Activated T-cell treated with anti-CD3 and anti-CD28 coated beads, Interleukin-2, amount 50 U/mL, for 24 hours (primary cell): ENCODE data around the gene POLK.

ENCODE experiments used
- DNase-seq: peaks from one replicate; pipeline ENCODE4 v3.0.0-alpha.2; 2020
- H3K27ac Mint-ChIP-seq: 2 replicates; pipeline ENCODE4 v1.8.0; 2020; ENCODE audit warnings: mild to moderate bottlenecking, mixed read lengths
- H3K27me3 Mint-ChIP-seq: 2 replicates; pipeline ENCODE4 v1.8.0; 2020; ENCODE audit warnings: mixed read lengths
- H3K36me3 Mint-ChIP-seq: 2 replicates; pipeline ENCODE4 v1.8.0; 2020; ENCODE audit warnings: low read depth, mixed read lengths
- H3K4me1 Mint-ChIP-seq: 2 replicates; pipeline ENCODE4 v1.8.0; 2020; ENCODE audit warnings: low read depth, mixed read lengths
- H3K4me3 Mint-ChIP-seq: 2 replicates; pipeline ENCODE4 v1.8.0; 2020; ENCODE audit warnings: mild to moderate bottlenecking, moderate library complexity, mixed read lengths
- H3K9me3 Mint-ChIP-seq: 2 replicates; pipeline ENCODE4 v1.8.0; 2020; ENCODE audit warnings: mixed read lengths

Gene POLK

DNA sequence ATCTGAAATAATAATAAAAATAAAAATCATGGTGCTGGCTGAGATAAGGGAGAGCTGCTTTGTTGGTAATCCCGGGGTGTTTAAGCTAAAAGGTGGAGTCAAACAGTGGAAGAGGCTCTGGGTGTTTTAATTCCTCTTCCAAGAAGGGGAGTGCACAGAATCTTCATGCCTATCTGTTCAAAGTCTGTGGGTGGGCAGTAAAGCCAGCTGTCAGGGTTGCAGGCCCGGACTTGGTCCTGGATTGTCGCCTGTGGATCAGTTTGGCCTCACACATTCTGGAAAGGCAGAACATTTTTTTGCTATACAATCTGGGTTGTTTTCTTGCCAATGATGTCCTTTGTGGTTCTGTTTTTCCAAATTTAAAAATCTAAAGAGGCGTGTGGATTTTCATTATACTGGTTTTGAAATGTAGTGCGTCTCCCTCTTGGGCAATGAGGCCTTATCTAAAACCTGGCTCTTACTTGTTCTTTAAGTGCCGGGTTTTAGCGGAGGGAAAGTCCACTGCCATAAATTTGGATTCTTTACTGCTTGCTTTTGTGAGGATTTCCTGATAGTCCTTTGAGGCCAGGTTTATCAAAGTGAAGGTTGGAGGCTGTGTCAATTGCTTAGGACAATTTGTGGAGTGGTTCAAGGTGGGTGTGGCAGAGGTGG, 105.4 kb downstream of the POLK start:
- H3K4me3 Mint-ChIP-seq, result no peak overlapping the region
- H3K27me3 Mint-ChIP-seq, result peaks cover 9% of the 10 kb centered on the region
- no peaks in the 10 kb centered on the region for H3K36me3 Mint-ChIP-seq

GRCh38 chr5:75617736-75618352, 106.2 kb downstream of the POLK start:
- no peak overlapping the region for H3K4me3 Mint-ChIP-seq
- peaks cover 3% of the 10 kb centered on the region for H3K27me3 Mint-ChIP-seq
- no peak overlapping the region for H3K27ac Mint-ChIP-seq
- DNase-seq, result no peak
- no peaks in the 10 kb centered on the region for H3K4me1 Mint-ChIP-seq
- no peaks in the 10 kb centered on the region for H3K9me3 Mint-ChIP-seq
- no peaks in the 10 kb centered on the region for H3K36me3 Mint-ChIP-seq

More for the DNA sequence above, 105.4 kb downstream of the POLK start:
- Mint-ChIP-seq H3K27ac (no peak overlapping the region), H3K4me1 (no peaks in the 10 kb centered on the region), H3K9me3 (no peaks in the 10 kb centered on the region)
- no peak for DNase-seq

GRCh38 chr5:75620184-75620959, 108.7 kb downstream of the POLK start:
- Mint-ChIP-seq H3K36me3 (no peaks in the 10 kb centered on the region), H3K27me3 (no peaks in the 10 kb centered on the region), H3K9me3 (no peaks in the 10 kb centered on the region), H3K4me3 (no peak overlapping the region), H3K4me1 (no peaks in the 10 kb centered on the region), H3K27ac (no peak overlapping the region)
- DNase-seq, result no peak

- Mint-ChIP-seq H3K9me3 (no peaks in the 10 kb centered on the region), H3K27me3 (no peaks in the 10 kb centered on the region), H3K36me3 (no peaks in the 10 kb centered on the region), H3K4me1 (no peaks in the 10 kb centered on the region), H3K4me3 (no peak overlapping the region), H3K27ac (no peak overlapping the region)
- DNase-seq, result no peak
Observed at GRCh38 chr5:75622564-75622963, 110.9 kb downstream of the POLK start.

DNA sequence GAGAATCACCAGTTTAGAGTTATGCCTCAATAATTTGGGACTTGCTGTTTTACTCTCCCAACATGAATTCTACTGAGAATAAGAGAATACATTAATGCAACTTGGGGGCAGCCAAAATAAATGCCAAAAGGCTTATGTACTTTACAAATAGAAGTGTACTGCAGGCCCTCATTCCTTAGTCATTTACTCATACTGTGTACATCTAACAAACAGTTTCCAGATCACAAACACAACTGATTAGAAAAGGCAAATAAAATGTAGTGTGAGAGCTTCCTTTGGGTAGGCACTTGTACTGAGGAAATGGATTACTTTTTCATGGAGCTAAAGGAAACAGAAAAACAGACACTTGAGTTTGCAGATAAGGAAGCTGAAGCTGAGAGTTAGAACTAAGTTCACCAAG, 112.2 kb downstream of the POLK start:
- Mint-ChIP-seq H3K4me1 (no peaks in the 10 kb centered on the region), H3K4me3 (no peak overlapping the region), H3K27ac (no peak overlapping the region), H3K27me3 (no peaks in the 10 kb centered on the region), H3K9me3 (no peaks in the 10 kb centered on the region), H3K36me3 (no peaks in the 10 kb centered on the region)
- no peak for DNase-seq

- Mint-ChIP-seq H3K9me3 (no peaks in the 10 kb centered on the region), H3K36me3 (no peaks in the 10 kb centered on the region), H3K27me3 (no peaks in the 10 kb centered on the region), H3K4me3 (no peak overlapping the region), H3K4me1 (no peaks in the 10 kb centered on the region), H3K27ac (no peak overlapping the region)
- no peak for DNase-seq
Observed at GRCh38 chr5:75626959-75627358, 115.3 kb downstream of the POLK start.

- H3K27me3 Mint-ChIP-seq, result no peaks in the 10 kb centered on the region
Observed at GRCh38 chr5:75627801-75628200, 116.1 kb downstream of the POLK start.

DNA sequence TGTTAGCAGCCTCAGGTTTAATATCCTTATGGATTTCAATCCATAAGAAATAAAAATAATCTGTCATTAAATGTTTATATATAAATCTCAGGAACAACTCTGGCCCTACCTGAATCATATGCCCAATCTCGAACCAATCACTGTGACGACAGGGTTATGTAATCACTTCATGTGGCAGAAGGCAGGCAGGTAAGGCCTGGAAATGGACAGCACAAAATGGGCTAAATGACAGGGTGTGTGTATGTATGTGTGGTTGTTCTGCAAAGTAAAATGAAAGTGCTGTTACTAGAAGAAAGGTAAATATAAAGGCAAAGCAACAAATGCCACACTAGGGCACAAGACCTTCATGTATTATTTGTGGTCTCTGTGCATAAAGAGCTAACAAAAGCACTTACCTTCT, 119.2 kb downstream of the POLK start:
- no peak for DNase-seq
- Mint-ChIP-seq H3K27me3 (no peaks in the 10 kb centered on the region), H3K36me3 (no peaks in the 10 kb centered on the region), H3K27ac (no peak overlapping the region), H3K4me3 (no peak overlapping the region), H3K4me1 (no peaks in the 10 kb centered on the region), H3K9me3 (peaks cover 4% of the 10 kb centered on the region)

More at GRCh38 chr5:75627801-75628200, 116.1 kb downstream of the POLK start:
- Mint-ChIP-seq H3K4me1 (no peaks in the 10 kb centered on the region), H3K4me3 (no peak overlapping the region), H3K27ac (no peak overlapping the region), H3K9me3 (no peaks in the 10 kb centered on the region), H3K36me3 (no peaks in the 10 kb centered on the region)
- DNase-seq, result no peak

DNA sequence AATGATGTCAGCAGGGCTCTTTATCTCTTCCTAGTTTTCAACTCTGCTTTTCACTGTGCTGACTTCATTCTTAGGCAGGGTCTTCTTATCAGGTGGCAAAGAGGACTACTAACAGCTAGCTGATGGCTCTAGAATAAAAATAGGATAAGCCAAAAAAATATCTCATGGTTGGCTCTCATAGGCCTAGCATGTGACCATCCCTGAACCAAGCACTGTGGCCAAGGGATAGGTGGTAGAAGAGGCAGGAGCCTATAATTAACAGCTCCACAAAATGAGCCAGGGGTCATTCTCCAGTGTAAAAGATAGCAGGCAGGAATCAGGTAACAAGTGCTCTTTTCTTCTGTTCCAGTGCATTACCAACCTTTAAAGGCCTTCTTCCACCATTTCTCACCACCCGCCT, 120.6 kb downstream of the POLK start:
- DNase-seq, result no peak
- Mint-ChIP-seq H3K27me3 (peaks cover 8% of the 10 kb centered on the region), H3K4me3 (no peak overlapping the region), H3K4me1 (no peaks in the 10 kb centered on the region), H3K27ac (no peak overlapping the region), H3K9me3 (peaks cover 4% of the 10 kb centered on the region), H3K36me3 (no peaks in the 10 kb centered on the region)

DNA sequence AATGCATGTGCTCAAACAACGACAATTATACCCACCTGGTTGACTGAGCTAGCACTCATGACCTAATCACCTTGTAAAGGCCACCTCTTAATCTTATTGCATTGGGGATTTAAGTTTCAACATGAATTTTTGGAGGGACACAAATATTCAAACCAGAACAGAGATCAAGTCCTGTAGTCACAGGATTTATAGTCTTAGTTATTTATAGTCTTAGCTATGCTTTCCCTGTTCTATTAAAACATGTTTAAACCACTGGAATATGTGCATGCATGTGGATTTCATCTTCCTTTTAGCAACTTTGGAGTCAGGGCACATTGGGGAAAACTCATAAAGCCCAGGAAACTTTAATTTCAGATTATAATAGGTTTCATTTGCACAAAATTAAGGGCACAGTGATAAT, 126.3 kb downstream of the POLK start:
- H3K9me3 Mint-ChIP-seq, result peaks cover 7% of the 10 kb centered on the region
- H3K4me3 Mint-ChIP-seq, result no peak overlapping the region
- H3K36me3 Mint-ChIP-seq, result no peaks in the 10 kb centered on the region
- H3K4me1 Mint-ChIP-seq, result no peaks in the 10 kb centered on the region
- no peak for DNase-seq
- no peak overlapping the region for H3K27ac Mint-ChIP-seq
- H3K27me3 Mint-ChIP-seq, result peaks cover 8% of the 10 kb centered on the region

DNA sequence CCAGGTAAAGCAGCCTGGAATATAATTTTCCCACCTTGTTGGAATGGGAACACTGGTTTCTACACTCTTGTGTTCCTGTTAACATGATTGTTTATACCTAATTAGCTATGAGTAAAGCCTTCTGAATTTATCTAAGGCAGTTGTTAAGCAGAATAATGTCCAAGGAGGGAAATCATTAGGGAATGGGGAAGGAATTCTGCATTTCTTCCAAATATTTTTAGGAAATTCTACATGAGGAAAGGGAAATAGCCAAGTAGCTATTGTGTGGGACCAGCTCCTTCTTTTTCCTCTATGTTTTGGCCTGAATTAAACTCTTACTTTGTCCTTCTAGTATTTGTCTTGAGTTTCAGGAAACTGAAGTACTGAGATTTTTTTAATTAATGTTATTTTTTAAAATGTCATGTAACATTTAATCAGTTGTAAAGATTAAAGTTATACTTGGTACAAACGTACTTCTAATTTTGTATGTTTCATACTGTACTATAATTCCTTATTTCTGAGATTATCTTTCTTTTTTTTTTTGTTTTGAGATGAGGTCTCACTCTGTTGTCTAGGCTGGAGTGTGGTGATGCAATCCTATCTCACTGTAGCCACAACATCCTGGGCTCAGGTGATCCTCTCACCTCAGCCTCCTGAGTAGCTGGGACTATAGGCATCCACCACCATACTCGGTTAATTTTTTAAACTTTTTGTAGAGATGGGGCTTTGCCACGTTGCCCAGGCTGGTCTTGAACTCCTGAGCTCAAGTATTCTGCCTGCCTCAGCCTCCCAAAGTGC, 128.0 kb downstream of the POLK start:
- peaks cover 3% of the 10 kb centered on the region for H3K9me3 Mint-ChIP-seq

DNA sequence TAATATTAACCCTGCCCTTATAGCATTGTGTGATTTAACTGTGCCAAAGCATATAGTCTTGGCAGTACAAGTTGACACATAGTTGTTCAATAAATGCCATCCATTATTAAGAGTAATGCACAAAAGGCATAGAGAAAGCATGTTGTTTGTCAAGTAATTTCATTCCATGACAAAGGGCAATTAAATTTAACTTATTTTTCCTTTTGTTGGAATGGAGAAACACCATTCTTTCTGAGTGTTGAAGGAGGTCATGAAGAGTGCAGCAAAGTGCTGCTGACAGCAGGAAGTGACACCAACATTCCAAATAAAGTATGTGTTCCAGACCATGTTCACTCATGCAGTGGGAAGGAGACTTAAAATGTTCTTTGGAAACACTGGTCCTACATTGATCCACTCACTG, 128.7 kb downstream of the POLK start:
- Mint-ChIP-seq H3K4me1 (no peaks in the 10 kb centered on the region), H3K4me3 (no peak overlapping the region)
- no peak for DNase-seq

More for the DNA sequence above, 128.0 kb downstream of the POLK start:
- Mint-ChIP-seq H3K36me3 (no peaks in the 10 kb centered on the region), H3K27me3 (peaks cover 8% of the 10 kb centered on the region), H3K27ac (no peak overlapping the region), H3K4me3 (no peak overlapping the region), H3K4me1 (no peaks in the 10 kb centered on the region)
- no peak for DNase-seq

GRCh38 chr5:75640826-75641225, 129.1 kb downstream of the POLK start:
- no peaks in the 10 kb centered on the region for H3K4me1 Mint-ChIP-seq
- H3K36me3 Mint-ChIP-seq, result no peaks in the 10 kb centered on the region
- DNase-seq, result no peak
- peaks cover 3% of the 10 kb centered on the region for H3K9me3 Mint-ChIP-seq
- no peak overlapping the region for H3K27ac Mint-ChIP-seq
- H3K4me3 Mint-ChIP-seq, result no peak overlapping the region
- peaks cover 8% of the 10 kb centered on the region for H3K27me3 Mint-ChIP-seq

More for the DNA sequence above, 128.7 kb downstream of the POLK start:
- Mint-ChIP-seq H3K36me3 (no peaks in the 10 kb centered on the region), H3K27ac (no peak overlapping the region), H3K9me3 (peaks cover 3% of the 10 kb centered on the region), H3K27me3 (peaks cover 8% of the 10 kb centered on the region)

GRCh38 chr5:75648712-75649111, 137.0 kb downstream of the POLK start:
- Mint-ChIP-seq H3K9me3 (peaks cover 3% of the 10 kb centered on the region), H3K27ac (no peak overlapping the region), H3K27me3 (no peaks in the 10 kb centered on the region), H3K4me3 (no peak overlapping the region), H3K4me1 (peaks cover 6% of the 10 kb centered on the region), H3K36me3 (no peaks in the 10 kb centered on the region)
- DNase-seq, result no peak
